Vagina (tissue), 2 donors: Measurements from ENCODE around the gene CHST11.

Experiments
- POLR2AphosphoS5 ChIP-seq, 2 donors: sonication (generic); formaldehyde crosslinking; IDR thresholded peaks; one replicate each; pipeline ENCODE4 v1.9.0; 2017; ENCODE audit warnings: antibody characterized with exemption in 2 of 2, mild to moderate bottlenecking in 2 of 2, low read depth in 1 of 2; ENCODE audit not compliant: insufficient read depth in 1 of 2
- TF ChIP-seq, protein P1 (sequence below), 3 experiments: fragments of 450-650 bp in 2 of 3; fragments of 200-600 bp in 1 of 3; sonication (generic) in 1 of 3; IDR thresholded peaks; one replicate each; pipeline ENCODE4 v1.5.1; 2017 to 2019; ENCODE audit warnings: antibody characterized with exemption in 3 of 3, mild to moderate bottlenecking in 2 of 3, moderate library complexity in 2 of 3

DNA sequence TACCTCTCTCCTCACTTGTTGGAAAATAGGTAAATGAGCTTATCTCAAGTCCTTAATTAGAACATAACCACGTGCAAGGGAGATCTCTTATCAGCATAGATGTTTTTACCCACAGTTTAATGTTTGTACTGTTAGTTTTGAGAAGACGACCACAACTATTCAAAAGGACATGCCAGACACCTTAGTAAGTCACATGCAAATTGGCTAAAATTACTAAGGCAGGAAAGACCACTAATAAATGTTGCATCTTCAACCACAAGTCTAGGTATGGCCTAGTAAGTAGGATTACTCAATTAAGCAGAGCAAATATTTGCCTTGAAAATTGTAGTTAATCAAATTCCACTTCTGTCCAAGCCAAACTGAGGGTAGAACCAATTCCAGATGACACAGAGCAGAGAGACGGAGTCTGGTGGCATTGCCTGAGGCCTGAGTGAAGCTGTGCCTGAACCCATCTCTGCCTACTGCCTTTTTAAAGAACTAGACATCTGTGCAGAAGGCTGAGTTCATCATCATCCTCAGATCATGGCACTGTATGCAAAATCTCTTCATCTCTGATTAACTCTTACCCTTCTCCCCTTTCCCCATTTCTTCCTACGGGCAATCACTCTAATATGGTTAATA lies 29.7 kb upstream of the CHST11 start:
- TF ChIP-seq, protein P1, sequence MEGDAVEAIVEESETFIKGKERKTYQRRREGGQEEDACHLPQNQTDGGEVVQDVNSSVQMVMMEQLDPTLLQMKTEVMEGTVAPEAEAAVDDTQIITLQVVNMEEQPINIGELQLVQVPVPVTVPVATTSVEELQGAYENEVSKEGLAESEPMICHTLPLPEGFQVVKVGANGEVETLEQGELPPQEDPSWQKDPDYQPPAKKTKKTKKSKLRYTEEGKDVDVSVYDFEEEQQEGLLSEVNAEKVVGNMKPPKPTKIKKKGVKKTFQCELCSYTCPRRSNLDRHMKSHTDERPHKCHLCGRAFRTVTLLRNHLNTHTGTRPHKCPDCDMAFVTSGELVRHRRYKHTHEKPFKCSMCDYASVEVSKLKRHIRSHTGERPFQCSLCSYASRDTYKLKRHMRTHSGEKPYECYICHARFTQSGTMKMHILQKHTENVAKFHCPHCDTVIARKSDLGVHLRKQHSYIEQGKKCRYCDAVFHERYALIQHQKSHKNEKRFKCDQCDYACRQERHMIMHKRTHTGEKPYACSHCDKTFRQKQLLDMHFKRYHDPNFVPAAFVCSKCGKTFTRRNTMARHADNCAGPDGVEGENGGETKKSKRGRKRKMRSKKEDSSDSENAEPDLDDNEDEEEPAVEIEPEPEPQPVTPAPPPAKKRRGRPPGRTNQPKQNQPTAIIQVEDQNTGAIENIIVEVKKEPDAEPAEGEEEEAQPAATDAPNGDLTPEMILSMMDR (IDR thresholded peaks at IDR 0.05): no peak
- TF ChIP-seq POLR2AphosphoS5 (IDR thresholded peaks at IDR 0.05; ENCODE audit: insufficient read depth in 1 of 2, low read depth in 1 of 2): no peak
